Endodermal cell (in vitro differentiated cells): ENCODE measurements around the gene CPZ. TPM values are rescaled to one million over a fixed set of nuclear protein-coding genes. Genes with fewer than 3 reads are reported as not detected.

ENCODE experiments used
- DNase-seq: peaks from one replicate; pipeline ENCODE4 v3.0.0-alpha.2; 2017
- H3K27ac ChIP-seq: 2 replicates; pipeline ENCODE4 v1.5.1; 2013; ENCODE audit warnings: mild to moderate bottlenecking, low read depth, low read length, moderate library complexity
- H3K27me3 ChIP-seq: 2 replicates; pipeline ENCODE4 v1.6.1; 2013; ENCODE audit warnings: mild to moderate bottlenecking, low read length, moderate library complexity; ENCODE audit not compliant: insufficient read depth, control insufficient read depth, poor library complexity, severe bottlenecking
- H3K36me3 ChIP-seq: 2 replicates; pipeline ENCODE4 v1.7.0; 2013; ENCODE audit warnings: mild to moderate bottlenecking, low read length, moderate library complexity; ENCODE audit not compliant: control insufficient read depth, insufficient read depth
- H3K4me1 ChIP-seq: one replicate; pipeline ENCODE4 v1.7.0; 2013; ENCODE audit warnings: low read length; ENCODE audit not compliant: control insufficient read depth, insufficient read depth
- H3K4me3 ChIP-seq: 2 replicates; pipeline ENCODE4 v1.5.1; 2013; ENCODE audit warnings: mild to moderate bottlenecking, low read length, moderate library complexity
- H3K9ac ChIP-seq: 2 replicates; pipeline ENCODE4 v1.6.1; 2013; ENCODE audit warnings: mild to moderate bottlenecking, low read length, moderate library complexity; ENCODE audit not compliant: poor library complexity, severe bottlenecking; ENCODE audit errors: extremely low read depth
- H3K9me3 ChIP-seq: 2 replicates; pipeline ENCODE4 v1.6.1; 2013; ENCODE audit warnings: mild to moderate bottlenecking, low read length, moderate library complexity; ENCODE audit not compliant: control insufficient read depth
- H3K27ac Mint-ChIP-seq: 2 replicates; pipeline ENCODE4 v1.8.0; 2020; ENCODE audit warnings: mixed read lengths
- H3K27me3 Mint-ChIP-seq: 2 replicates; pipeline ENCODE4 v1.8.0; 2021; ENCODE audit warnings: mild to moderate bottlenecking, mixed read lengths; ENCODE audit not compliant: insufficient read depth
- H3K36me3 Mint-ChIP-seq: 2 replicates; pipeline ENCODE4 v1.8.0; 2020; ENCODE audit warnings: low read depth, mixed read lengths
- H3K4me1 Mint-ChIP-seq: 2 replicates; pipeline ENCODE4 v1.8.0; 2020; ENCODE audit warnings: mixed read lengths
- H3K4me3 Mint-ChIP-seq: 2 replicates; pipeline ENCODE4 v1.8.0; 2020; ENCODE audit warnings: mild to moderate bottlenecking, moderate library complexity, mixed read lengths
- H3K9me3 Mint-ChIP-seq: 2 replicates; pipeline ENCODE4 v1.8.0; 2020; ENCODE audit warnings: mild to moderate bottlenecking, mixed read lengths
- WGBS, 2 experiments: methylation state at CpG; one replicate each; pipeline versions ENCODE4 v1.1.5 to v1.1.7; 2013; ENCODE audit warnings: missing lambda C conversion rate in 2 of 2, mixed read lengths in 1 of 2; ENCODE audit not compliant: insufficient coverage in 1 of 2, insufficient read length in 1 of 2; 5-methylcytosine and 5-hydroxymethylcytosine counted together
- total RNA-seq, 2 donors: library from RNA; stranded (reverse); fragmentation: NEBNext Ultra II Directional in 1 of 2; extraction: Animal tissue kit (Norgen Biotek cat#: 25700) in 1 of 2; gene quantifications; 2 replicates in 1 of 2; 3 replicates in 1 of 2; pipeline ENCODE4 v1.2.1, GENCODE V29; 2021
- TF ChIP-seq, protein P1 (sequence below): fragments of 200-600 bp; sonication (generic); conservative IDR thresholded peaks from 2 replicates; pipeline ENCODE4 v1.5.0; 2021; ENCODE audit warnings: antibody characterized with exemption, mild to moderate bottlenecking

CPZ gene
- total RNA-seq, 2 donors from 2014 or later: 23.9 to 33.6 TPM

GRCh38 chr4:8640816-8641215, 48.3 kb downstream of the CPZ start:
- no peak for DNase-seq

DNA sequence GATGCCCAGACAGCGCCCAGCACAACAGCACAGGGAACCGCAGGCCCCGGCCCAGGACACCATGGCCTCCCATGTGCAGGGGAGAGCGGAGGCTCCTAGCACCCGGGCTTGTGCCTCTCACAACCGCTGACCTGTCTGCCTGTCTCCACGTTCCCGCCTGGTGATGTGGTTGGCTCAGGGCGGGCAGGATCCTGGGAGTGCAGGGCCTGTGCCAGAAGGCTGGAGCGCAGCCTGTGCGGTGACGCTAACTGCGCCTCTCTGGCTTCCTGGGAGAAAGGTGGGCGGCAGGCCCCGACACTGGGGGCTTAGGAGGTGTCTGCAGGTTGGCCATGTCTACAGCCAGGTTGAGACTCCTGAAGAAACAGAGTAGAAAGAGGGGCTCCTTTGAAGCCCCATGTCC, 48.7 kb downstream of the CPZ start:
- TF ChIP-seq, protein P1, sequence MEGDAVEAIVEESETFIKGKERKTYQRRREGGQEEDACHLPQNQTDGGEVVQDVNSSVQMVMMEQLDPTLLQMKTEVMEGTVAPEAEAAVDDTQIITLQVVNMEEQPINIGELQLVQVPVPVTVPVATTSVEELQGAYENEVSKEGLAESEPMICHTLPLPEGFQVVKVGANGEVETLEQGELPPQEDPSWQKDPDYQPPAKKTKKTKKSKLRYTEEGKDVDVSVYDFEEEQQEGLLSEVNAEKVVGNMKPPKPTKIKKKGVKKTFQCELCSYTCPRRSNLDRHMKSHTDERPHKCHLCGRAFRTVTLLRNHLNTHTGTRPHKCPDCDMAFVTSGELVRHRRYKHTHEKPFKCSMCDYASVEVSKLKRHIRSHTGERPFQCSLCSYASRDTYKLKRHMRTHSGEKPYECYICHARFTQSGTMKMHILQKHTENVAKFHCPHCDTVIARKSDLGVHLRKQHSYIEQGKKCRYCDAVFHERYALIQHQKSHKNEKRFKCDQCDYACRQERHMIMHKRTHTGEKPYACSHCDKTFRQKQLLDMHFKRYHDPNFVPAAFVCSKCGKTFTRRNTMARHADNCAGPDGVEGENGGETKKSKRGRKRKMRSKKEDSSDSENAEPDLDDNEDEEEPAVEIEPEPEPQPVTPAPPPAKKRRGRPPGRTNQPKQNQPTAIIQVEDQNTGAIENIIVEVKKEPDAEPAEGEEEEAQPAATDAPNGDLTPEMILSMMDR: no peak
- H3K9me3 Mint-ChIP-seq: no peaks in the 10 kb centered on the region
- Histone ChIP-seq H3K27ac (no peak overlapping the region), H3K4me3 (no peak overlapping the region), H3K4me1 (no peaks in the 10 kb centered on the region), H3K27me3 (peaks cover 9% of the 10 kb centered on the region), H3K9me3 (no peaks in the 10 kb centered on the region), H3K36me3 (no peaks in the 10 kb centered on the region), H3K9ac (no peak overlapping the region)
- DNase-seq: no peak
- peaks cover 13% of the 10 kb centered on the region for H3K4me1 Mint-ChIP-seq
- no peak overlapping the region for H3K27ac Mint-ChIP-seq
- no peak overlapping the region for H3K4me3 Mint-ChIP-seq
- WGBS, 2 experiments: 93 to 97% methylated on average over 7 to 15 of the region's 15 CpGs
- H3K27me3 Mint-ChIP-seq: peaks cover 70% of the 10 kb centered on the region
- H3K36me3 Mint-ChIP-seq: no peaks in the 10 kb centered on the region

More at GRCh38 chr4:8640816-8641215, 48.3 kb downstream of the CPZ start:
- H3K36me3 ChIP-seq: no peaks in the 10 kb centered on the region
- no peaks in the 10 kb centered on the region for H3K9me3 ChIP-seq
- Mint-ChIP-seq H3K36me3 (no peaks in the 10 kb centered on the region), H3K27ac (no peak overlapping the region), H3K4me1 (peaks cover 13% of the 10 kb centered on the region), H3K9me3 (no peaks in the 10 kb centered on the region), H3K27me3 (peaks cover 67% of the 10 kb centered on the region), H3K4me3 (no peak overlapping the region)
- no peaks in the 10 kb centered on the region for H3K4me1 ChIP-seq
- no peak overlapping the region for H3K27ac ChIP-seq
- H3K4me3 ChIP-seq: no peak overlapping the region
- no peak overlapping the region for H3K9ac ChIP-seq
- peaks cover 9% of the 10 kb centered on the region for H3K27me3 ChIP-seq
- TF ChIP-seq, protein P1: no peak
- 91 to 94% methylated on average over 7 to 11 of the region's 11 CpGs for WGBS, 2 experiments

DNA sequence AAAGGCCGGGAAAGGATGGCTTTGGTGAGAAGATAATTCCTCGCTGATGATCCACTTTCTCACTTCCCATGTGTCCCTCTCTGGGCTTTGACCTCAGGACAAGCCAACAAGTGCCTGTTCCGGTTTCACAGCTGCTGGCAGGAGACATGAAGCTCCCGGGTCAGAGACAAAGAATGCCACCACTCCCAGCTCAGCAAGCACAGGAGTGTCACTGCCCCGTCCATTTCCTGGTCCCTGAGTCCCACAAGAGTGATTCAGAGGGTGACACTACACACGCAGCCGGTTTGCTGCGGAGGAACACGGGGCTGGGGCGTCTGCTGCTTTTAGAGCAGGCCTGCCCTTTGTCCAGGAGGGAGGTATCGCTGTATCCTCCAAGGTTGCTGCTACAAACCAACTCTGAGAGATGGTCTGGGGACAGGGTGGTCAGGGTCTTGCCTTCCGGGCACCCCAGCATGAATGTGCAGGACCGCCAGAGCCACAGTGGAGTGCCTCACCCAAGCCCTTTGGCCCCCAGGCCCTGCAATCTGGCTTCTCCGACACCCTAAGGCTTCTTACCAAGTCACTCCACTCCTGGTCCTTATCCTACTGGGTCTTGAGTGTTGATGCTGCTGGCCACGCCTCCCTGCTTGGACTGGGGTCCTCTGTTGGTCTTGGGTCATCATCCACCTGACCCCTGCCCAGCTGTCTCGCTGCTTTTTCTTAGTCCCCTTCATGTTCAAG, 49.5 kb downstream of the CPZ start:
- peaks cover 76% of the 10 kb centered on the region for H3K27me3 Mint-ChIP-seq

More for the DNA sequence above, 49.5 kb downstream of the CPZ start:
- H3K9me3 Mint-ChIP-seq: no peaks in the 10 kb centered on the region
- H3K27ac ChIP-seq: no peak overlapping the region
- no peak overlapping the region for H3K27ac Mint-ChIP-seq
- no peak overlapping the region for H3K9ac ChIP-seq
- no peak overlapping the region for H3K4me3 Mint-ChIP-seq
- 93 to 95% methylated on average over 14 to 16 of the region's 16 CpGs for WGBS, 2 experiments
- H3K36me3 Mint-ChIP-seq: no peaks in the 10 kb centered on the region
- H3K4me3 ChIP-seq: no peak overlapping the region
- H3K4me1 Mint-ChIP-seq: peaks cover 13% of the 10 kb centered on the region
- no peaks in the 10 kb centered on the region for H3K9me3 ChIP-seq
- DNase-seq: no peak
- H3K27me3 ChIP-seq: peaks cover 8% of the 10 kb centered on the region
- H3K4me1 ChIP-seq: no peaks in the 10 kb centered on the region
- no peaks in the 10 kb centered on the region for H3K36me3 ChIP-seq
- TF ChIP-seq, protein P1: no peak
